ENCODE results near the gene PARD3B.

Gene PARD3B

GRCh38 chr2:205564346-205565141 lies 1019.3 kb downstream of the PARD3B start:
- no peak for DNase-seq (ENCODE audit: extremely low read depth in 1 of 2, low read depth in 1 of 2)

GRCh38 chr2:205565142-205565522 lies 1019.9 kb downstream of the PARD3B start:
- no peak for DNase-seq (ENCODE audit: extremely low read depth in 1 of 2, low read depth in 1 of 2)

- no peak for DNase-seq (ENCODE audit: extremely low read depth in 1 of 2, low read depth in 1 of 2)
Observed at GRCh38 chr2:205566606-205567168, 1021.4 kb downstream of the PARD3B start.

- no peak for DNase-seq (ENCODE audit: extremely low read depth in 1 of 2, low read depth in 1 of 2)
Observed at GRCh38 chr2:205568620-205569019, 1023.3 kb downstream of the PARD3B start.

- no peak for DNase-seq (ENCODE audit: extremely low read depth in 1 of 2, low read depth in 1 of 2)
Observed at GRCh38 chr2:205570648-205571047, 1025.4 kb downstream of the PARD3B start.

- no peak for DNase-seq (ENCODE audit: extremely low read depth in 1 of 2, low read depth in 1 of 2)
Observed at GRCh38 chr2:205571360-205571959, 1026.2 kb downstream of the PARD3B start.

- no peak for DNase-seq (ENCODE audit: extremely low read depth in 1 of 2, low read depth in 1 of 2)
Observed at GRCh38 chr2:205574001-205574400, 1028.7 kb downstream of the PARD3B start.

GRCh38 chr2:205579335-205579734 lies 1034.1 kb downstream of the PARD3B start:
- no peak for DNase-seq (ENCODE audit: extremely low read depth in 1 of 2, low read depth in 1 of 2)

- no peak for DNase-seq (ENCODE audit: extremely low read depth in 1 of 2, low read depth in 1 of 2)
Observed at GRCh38 chr2:205580212-205580987, 1035.1 kb downstream of the PARD3B start.

- no peak for DNase-seq (ENCODE audit: extremely low read depth in 1 of 2, low read depth in 1 of 2)
Observed at GRCh38 chr2:205582366-205582765, 1037.1 kb downstream of the PARD3B start.

- DNase-seq (ENCODE audit: extremely low read depth in 1 of 2, low read depth in 1 of 2) = no peak
Observed at GRCh38 chr2:205585449-205586383, 1040.4 kb downstream of the PARD3B start.

- no peak for DNase-seq (ENCODE audit: extremely low read depth in 1 of 2, low read depth in 1 of 2)
Observed at GRCh38 chr2:205586626-205587025, 1041.4 kb downstream of the PARD3B start.

GRCh38 chr2:205589479-205589878 lies 1044.2 kb downstream of the PARD3B start:
- no peak for DNase-seq (ENCODE audit: extremely low read depth in 1 of 2, low read depth in 1 of 2)

- no peak for DNase-seq (ENCODE audit: extremely low read depth in 1 of 2, low read depth in 1 of 2)
Observed at GRCh38 chr2:205590759-205591158, 1045.5 kb downstream of the PARD3B start.

- no peak for DNase-seq (ENCODE audit: extremely low read depth in 1 of 2, low read depth in 1 of 2)
Observed at GRCh38 chr2:205593891-205594290, 1048.6 kb downstream of the PARD3B start.

- DNase-seq (ENCODE audit: extremely low read depth in 1 of 2, low read depth in 1 of 2) = no peak
Observed at GRCh38 chr2:205596581-205596980, 1051.3 kb downstream of the PARD3B start.

- DNase-seq (ENCODE audit: extremely low read depth in 1 of 2, low read depth in 1 of 2) = no peak
Observed at GRCh38 chr2:205605638-205606304, 1060.5 kb downstream of the PARD3B start.

- DNase-seq (ENCODE audit: extremely low read depth in 1 of 2, low read depth in 1 of 2) = no peak
Observed at GRCh38 chr2:205607146-205607545, 1061.9 kb downstream of the PARD3B start.

GRCh38 chr2:205609113-205609512 lies 1063.8 kb downstream of the PARD3B start:
- no peak for DNase-seq (ENCODE audit: extremely low read depth in 1 of 2, low read depth in 1 of 2)

- DNase-seq (ENCODE audit: extremely low read depth in 1 of 2, low read depth in 1 of 2) = no peak
Observed at GRCh38 chr2:205610437-205610836, 1065.2 kb downstream of the PARD3B start.
